Measurements from ENCODE around the gene SEMA4B.
"Not testable (repeated sequence)": the region's sequence is repeated elsewhere in the genome, so short reads cannot be mapped to it uniquely, and the experiment has no call there.

The SEMA4B gene

GRCh38 chr15:90201130-90201943, at the start of gene SEMA4B:
Gene SEMA4B (plus strand): TSS chr15:90201330. CDS start chr15:90201579, 249 bp downstream.
- DNase-seq, result peak; percentile 56 to 72

GRCh38 chr15:90151989-90152645, 49.0 kb upstream of the SEMA4B start:
- no peak for DNase-seq

GRCh38 chr15:90153658-90154057, 47.5 kb upstream of the SEMA4B start:
- DNase-seq, result no peak

DNA sequence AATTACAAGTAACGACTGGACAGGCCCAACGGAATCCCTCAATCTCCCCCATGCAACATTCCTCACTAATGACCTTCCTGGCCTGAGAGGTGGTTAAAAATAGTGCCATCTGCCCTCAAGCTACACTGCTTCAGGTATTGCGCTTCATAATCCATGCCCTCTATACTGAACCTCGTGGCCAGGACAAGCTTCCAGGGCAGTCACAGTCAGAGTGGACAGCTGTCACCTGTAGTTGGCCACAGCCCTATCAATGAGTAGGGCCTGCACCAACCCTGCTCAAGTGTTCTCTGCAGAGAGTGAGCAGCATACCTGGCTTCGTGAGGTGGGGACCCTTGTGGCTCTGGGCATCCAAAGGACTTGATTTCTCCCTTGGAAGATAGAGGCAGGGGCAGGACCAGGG, 46.9 kb upstream of the SEMA4B start:
- no peak for DNase-seq

DNA sequence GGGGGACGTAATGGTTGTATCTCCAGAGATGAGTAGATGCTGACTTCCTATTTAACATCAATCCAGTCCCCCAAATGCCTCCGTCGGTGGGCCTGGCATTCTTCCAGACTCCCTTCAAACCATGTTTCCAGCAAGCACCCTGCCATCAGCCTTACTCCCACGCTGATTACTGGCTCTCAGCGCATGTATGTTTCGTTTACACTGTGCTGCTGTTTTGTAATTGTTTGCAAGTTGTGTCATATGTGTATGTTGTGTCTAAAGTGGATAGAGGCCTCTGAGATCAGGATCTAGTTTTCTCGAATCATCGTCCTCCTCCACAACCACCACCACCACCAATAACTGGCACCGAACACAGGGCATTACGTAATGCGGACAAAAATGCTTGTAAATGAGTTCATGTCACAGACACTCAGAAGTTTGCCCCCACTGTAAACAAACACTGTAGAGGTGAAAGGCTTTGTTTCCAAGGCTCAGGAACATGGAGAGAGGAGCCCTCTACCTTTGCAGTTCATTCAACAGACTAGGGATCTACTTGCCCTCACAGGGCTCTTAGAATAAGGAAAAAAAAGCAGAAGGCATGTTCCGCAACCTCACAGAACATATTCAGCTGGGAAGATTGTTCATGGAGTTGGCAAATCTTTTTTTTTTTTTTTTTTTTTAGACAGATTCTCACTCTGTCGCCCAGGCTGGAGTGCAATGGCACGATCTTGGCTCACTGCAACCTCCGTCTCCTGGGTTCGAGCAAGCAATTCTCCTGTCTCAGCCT, 46.1 kb upstream of the SEMA4B start:
- peak; percentile 41 to 67 for DNase-seq

DNA sequence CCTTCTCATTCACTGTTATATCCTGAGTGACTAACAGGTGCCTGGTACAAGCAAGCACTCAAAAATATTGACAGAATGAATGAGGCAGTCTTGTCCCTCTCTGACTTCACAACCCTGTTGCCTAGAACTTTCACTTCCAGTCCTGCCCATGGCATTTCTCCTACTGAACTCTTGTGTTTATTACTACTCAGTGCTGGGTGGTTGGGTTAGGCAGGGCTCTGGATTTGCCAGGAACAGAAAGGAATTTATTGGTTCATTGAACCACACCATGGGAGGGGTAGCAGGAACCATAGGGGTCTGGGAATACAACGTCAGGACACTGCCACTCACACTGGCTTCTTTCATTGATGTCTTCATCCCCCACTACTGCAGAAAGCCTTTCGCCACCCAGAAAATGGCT, 41.9 kb upstream of the SEMA4B start:
- DNase-seq, result peak; percentile 40 to 56

DNA sequence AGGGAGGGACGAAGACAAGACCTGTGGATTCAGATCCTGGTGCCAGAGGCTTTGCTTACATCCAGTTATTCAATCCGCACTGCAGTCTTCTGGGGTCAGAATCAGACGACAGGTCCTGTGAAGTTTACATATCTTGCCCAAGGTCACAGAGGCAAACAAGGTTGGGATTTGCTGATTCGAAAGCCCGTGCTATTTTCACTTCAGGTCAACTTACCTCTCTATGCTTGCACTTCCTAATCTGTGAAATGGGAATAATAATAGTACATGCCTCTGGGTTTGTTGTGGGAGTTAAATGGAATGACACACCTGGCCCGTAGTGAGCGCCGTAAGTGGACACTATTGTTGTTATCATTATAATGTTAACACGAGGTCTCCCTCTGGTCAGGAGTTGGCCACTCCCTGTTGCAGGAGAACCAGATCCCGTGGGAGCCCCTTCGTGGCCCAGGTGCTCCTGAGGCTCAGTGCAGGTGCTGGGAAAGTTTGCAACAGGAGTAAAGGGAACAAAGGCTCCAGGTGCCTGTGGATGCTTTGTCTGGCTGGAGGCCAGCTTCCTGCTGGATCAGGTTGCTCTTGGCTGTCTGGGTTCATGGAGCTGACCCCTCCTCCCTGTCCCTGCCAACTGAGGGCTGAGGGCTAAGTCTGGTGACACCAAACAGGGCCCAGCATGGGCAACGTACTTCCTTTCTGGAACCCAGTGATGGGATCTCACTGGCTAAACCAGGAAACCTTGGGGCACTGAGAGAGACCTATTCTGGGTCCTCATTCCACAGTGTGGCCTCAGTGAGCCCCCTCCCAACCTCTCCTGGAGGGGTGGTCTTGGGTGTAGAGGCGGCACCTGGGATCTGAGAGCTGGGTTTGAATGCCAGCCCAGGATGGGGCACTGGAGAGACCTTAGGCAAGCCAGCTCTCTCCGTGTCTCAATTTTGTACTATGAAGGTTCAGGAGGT, 40.1 kb upstream of the SEMA4B start:
- DNase-seq, result no peak

GRCh38 chr15:90161950-90162361, 39.2 kb upstream of the SEMA4B start:
- DNase-seq, result peak; percentile 67 to 77

DNA sequence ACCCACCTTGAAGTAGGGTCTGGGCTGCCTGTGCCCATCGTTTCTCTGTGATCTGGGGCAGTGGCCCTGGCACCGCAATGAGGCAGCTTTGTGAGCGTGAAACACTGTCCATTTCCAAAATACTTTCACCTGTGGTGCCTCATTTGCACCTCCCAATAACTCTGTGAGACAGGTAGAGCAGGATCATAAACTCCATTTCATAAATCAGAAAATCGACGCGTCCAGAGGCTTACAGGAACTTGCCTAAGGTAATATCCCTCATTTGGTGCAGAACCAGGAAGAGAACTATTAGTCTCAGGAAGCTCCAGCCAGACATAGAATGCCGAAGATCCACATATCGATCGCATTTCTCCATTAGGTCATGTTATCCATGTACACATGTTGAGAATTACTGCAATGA, 38.2 kb upstream of the SEMA4B start:
- DNase-seq, result no peak

DNA sequence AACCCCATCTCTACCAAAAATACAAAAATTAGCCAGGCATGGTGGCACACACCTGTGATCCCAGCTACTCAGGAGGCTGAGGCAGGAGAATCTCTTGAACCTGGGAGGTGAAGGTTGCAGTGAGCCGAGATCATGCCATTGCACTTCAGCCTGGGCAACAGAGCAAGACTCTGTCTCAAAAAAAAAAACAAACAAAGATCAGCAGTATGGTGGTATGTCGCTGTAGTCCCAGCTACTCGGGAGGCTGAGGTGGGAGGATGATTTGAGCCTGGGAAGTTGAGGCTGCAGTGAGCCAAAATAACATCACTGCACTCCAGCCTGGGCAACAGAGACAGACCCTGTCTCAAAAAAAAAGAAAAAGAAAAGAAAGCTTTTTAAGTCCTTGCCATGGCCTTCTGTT, 36.9 kb upstream of the SEMA4B start:
- DNase-seq, result not testable (repeated sequence)

GRCh38 chr15:90165157-90165556, 36.0 kb upstream of the SEMA4B start:
- DNase-seq, result no peak

GRCh38 chr15:90165659-90166489, 35.3 kb upstream of the SEMA4B start:
- peak; percentile 93 to 97 for DNase-seq

DNA sequence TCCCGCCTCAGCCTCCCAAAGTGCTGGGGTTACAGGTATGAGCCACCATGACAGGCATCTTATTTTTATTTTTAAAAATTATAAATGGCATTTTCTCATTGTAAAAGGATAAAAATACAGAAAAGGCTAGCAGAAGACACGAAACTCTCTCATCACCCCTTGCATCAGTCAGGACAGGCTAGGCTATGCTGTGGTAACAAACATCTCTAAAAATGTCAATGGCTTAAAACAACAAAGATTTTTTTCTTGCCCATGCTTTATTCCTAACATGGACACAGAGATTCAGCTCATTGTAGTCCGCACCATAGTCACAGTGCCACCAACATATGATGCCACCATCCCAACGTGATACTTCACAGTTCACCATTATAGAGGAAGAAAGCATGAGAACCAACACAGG, 34.0 kb upstream of the SEMA4B start:
- DNase-seq, result no peak

DNA sequence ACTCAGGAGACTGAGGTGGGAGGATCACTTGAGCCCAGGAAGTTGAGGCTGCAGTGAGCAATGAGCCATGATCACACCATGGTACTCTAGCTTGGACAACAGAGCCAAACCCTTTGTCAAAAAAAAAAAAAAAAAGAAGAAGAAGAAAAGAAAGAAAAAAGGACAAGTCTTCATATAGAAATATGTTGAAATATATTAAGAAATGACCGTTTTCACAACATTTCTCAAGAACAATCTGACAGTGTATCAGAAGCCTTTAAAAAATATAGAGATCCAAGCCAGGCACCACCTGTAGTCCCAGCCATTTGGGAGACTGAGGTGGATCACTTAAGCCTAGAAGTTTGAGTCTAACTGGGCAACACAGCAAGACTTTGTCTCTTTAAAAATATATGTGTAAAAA, 29.5 kb upstream of the SEMA4B start:
- peak; percentile 20 to 54 for DNase-seq

DNA sequence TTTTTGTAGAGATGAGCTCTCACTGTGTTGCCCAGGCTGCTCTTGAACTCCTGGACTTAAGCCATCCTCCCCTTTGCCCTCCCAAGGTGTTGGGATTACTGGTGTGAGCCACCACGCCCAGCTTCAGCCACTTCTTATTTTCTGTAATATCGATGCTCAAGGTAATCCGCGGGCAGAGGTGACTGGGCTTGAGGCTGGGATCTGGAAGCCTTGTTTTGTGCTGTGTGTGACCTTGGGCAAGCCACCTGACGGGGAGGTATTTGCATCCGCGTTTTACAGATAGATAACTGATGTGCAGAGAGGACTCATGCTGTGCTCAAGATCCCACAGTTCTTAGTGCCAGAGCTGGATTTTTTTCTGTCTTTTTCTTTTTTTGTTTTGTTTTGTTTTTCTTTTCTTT, 27.8 kb upstream of the SEMA4B start:
- no peak for DNase-seq

GRCh38 chr15:90174140-90174875, 26.8 kb upstream of the SEMA4B start:
- DNase-seq, result no peak

DNA sequence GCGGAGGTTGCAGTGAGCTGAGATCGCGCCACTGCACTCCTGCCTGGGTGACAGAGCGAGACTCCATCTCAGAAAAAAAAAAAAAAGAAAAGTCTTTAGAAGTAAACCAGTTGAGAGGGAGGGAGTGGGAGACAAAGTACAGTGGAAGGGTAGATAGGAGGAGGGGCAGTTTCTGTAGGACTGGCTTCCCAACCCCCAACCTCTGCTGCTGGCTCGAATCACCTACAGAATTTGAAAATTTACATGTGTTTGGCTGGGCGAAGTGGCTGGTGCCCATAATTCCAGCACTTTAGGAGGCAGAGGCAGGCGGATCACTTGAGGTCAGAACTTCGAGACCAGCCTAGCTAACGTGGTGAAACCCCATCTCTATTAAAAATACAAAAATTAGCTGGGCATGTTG, 24.1 kb upstream of the SEMA4B start:
- DNase-seq, result no peak

- no peak for DNase-seq
Observed at GRCh38 chr15:90178468-90179435, 22.4 kb upstream of the SEMA4B start.

GRCh38 chr15:90181776-90182175, 19.4 kb upstream of the SEMA4B start:
- DNase-seq, result no peak

Measured in inflammatory macrophage treated with lipopolysaccharide for 1 hour (primary cell).